AG10803 (cell line): Measurements from ENCODE around the gene C1QB.

Experiments used
- DNase-seq: peaks from one replicate; pipeline ENCODE4 v3.0.0; 2010; ENCODE audit warnings: low read depth
- H3K4me3 ChIP-seq: 2 replicates; pipeline ENCODE4 v1.5.1; 2011; ENCODE audit warnings: mild to moderate bottlenecking, low read length, control low read depth
- CTCF ChIP-seq: conservative IDR thresholded peaks from 2 replicates; pipeline ENCODE4 v1.5.1; 2011; ENCODE audit warnings: mild to moderate bottlenecking, low read length, control low read depth, inconsistent platforms

The C1QB gene

GRCh38 chr1:22639286-22639685 lies 13.8 kb upstream of the C1QB start:
- TF ChIP-seq CTCF = no peak; the same call in 1 of the 2 replicates
- peak; percentile 54 for DNase-seq
- no peak overlapping the region for H3K4me3 ChIP-seq

GRCh38 chr1:22641247-22641646 lies 11.8 kb upstream of the C1QB start:
- no peak overlapping the region for H3K4me3 ChIP-seq
- no peak for TF ChIP-seq CTCF
- no peak for DNase-seq

- DNase-seq = peak; percentile 30
- peak; percentile 79 for TF ChIP-seq CTCF
- H3K4me3 ChIP-seq = no peak overlapping the region
Measured at GRCh38 chr1:22641906-22642636, 11.0 kb upstream of the C1QB start.

GRCh38 chr1:22643381-22643780 lies 9.7 kb upstream of the C1QB start, which contains the start of gene C1QC:
Gene C1QC (plus strand): TSS chr1:22643633. CDS start chr1:22644024, 391 bp downstream.
- no peak for TF ChIP-seq CTCF
- DNase-seq = no peak
- no peak within 1 kb of the TSS for H3K4me3 ChIP-seq

- TF ChIP-seq CTCF = no peak
- no peak for DNase-seq
- H3K4me3 ChIP-seq = no peak overlapping the region
Measured at GRCh38 chr1:22643928-22644327, 9.1 kb upstream of the C1QB start.

GRCh38 chr1:22645931-22646330 lies 7.1 kb upstream of the C1QB start:
- no peak overlapping the region for H3K4me3 ChIP-seq
- no peak for TF ChIP-seq CTCF
- DNase-seq = no peak

- TF ChIP-seq CTCF = no peak
- DNase-seq = peak; percentile 3
- no peak overlapping the region for H3K4me3 ChIP-seq
Measured at GRCh38 chr1:22646384-22646783, 6.7 kb upstream of the C1QB start.
